HepG2 (cell line): ENCODE data around the gene ERMARD. TPM values are rescaled to one million over a fixed set of nuclear protein-coding genes. Genes with fewer than 3 reads are reported as not detected.

Experiments
- ATAC-seq: fragments of 200-7000 bp; cut with Tn5 transposase; 3 replicates; pipeline ENCODE4 v1.9.1; 2020; ENCODE audit warnings: mild to moderate bottlenecking, moderate library complexity
- BruUV-seq: library from RNA; stranded (reverse); fragments of 400-500 nt; replicated peaks from 2 replicates; lab custom pipeline; 2021; lab: Mats Ljungman, UMichigan
- CTCF ChIA-PET: fragments of 300-600 bp; formaldehyde crosslinking; extraction: SDS; loops from one replicate; lab custom pipeline; 2021; ENCODE audit warnings: low total read pairs, inconsistent platforms, low intra/inter-chr PET ratio; lab: Yijun Ruan, JAX
- POLR2A ChIA-PET: fragments of 350-600 bp; sonication (Branson Sonifier 250); formaldehyde crosslinking; loops from one replicate; lab custom pipeline; 2020; ENCODE audit warnings: antibody characterized with exemption, inconsistent platforms; lab: Yijun Ruan, JAX
- DNase-seq: peaks from one replicate; pipeline ENCODE4 v3.0.0-alpha.2; 2015; ENCODE audit warnings: low spot score
- FAIRE-seq: peaks from 3 replicates; lab custom pipeline; 2011; peaks lifted over from hg19 to GRCh38; lab: Jason Lieb, UNC
- H2AFZ ChIP-seq: one replicate; pipeline ENCODE4 v1.6.1; 2011; ENCODE audit warnings: low read length, inconsistent platforms
- H3K27ac ChIP-seq: fragments of 300-600 bp; 3 replicates; pipeline ENCODE4 v1.8.0; 2011; ENCODE audit warnings: mixed run types, mild to moderate bottlenecking, mixed read lengths, low read length, inconsistent platforms; ENCODE audit not compliant: insufficient read depth; ENCODE audit errors: extremely low read length
- H3K27me3 ChIP-seq, 2 experiments: fragments of 200-600 bp in 1 of 2; 2 replicates in 1 of 2; 3 replicates in 1 of 2; pipeline versions ENCODE4 v1.6.0 to v1.8.0; 2011; ENCODE audit warnings: low read length in 2 of 2, mild to moderate bottlenecking in 2 of 2, moderate library complexity in 2 of 2, inconsistent platforms in 1 of 2; ENCODE audit not compliant: insufficient read depth in 2 of 2, control insufficient read depth in 1 of 2
- H3K36me3 ChIP-seq, 2 experiments: fragments of 200-600 bp in 1 of 2; replicated peaks in 1 of 2; 2 replicates in 1 of 2; 3 replicates in 1 of 2; pipeline versions ENCODE4 v1.5.1 to v1.8.0; 2011; ENCODE audit warnings: low read length in 2 of 2, inconsistent platforms in 1 of 2; ENCODE audit not compliant: insufficient read depth in 2 of 2, control insufficient read depth in 1 of 2
- H3K4me1 ChIP-seq: 2 replicates; pipeline ENCODE4 v1.5.1; 2012; ENCODE audit warnings: low read length, inconsistent platforms; ENCODE audit not compliant: insufficient read depth
- H3K4me2 ChIP-seq: 2 replicates; pipeline ENCODE4 v1.6.0; 2011; ENCODE audit warnings: low read depth, low read length, inconsistent platforms
- H3K4me3 ChIP-seq, 3 experiments: fragments of 200-600 bp in 1 of 3; sonication (generic), shearing (Covaris generic) in 1 of 3; replicated peaks in 1 of 3; 2 replicates each; pipeline ENCODE4 v1.5.1; 2011 to 2016; ENCODE audit warnings: low read length in 3 of 3, inconsistent platforms in 2 of 3, low read depth in 2 of 3, mild to moderate bottlenecking in 2 of 3, control low read depth in 1 of 3, mixed read lengths in 1 of 3; ENCODE audit not compliant: insufficient read depth in 1 of 3
- H3K79me2 ChIP-seq: one replicate; pipeline ENCODE4 v1.6.1; 2011; ENCODE audit warnings: low read length, inconsistent platforms; ENCODE audit not compliant: insufficient read depth
- H3K9ac ChIP-seq: 2 replicates; pipeline ENCODE4 v1.6.0; 2011; ENCODE audit warnings: mild to moderate bottlenecking, low read depth, low read length, inconsistent platforms; ENCODE audit not compliant: insufficient read depth
- H3K9me3 ChIP-seq: 2 replicates; pipeline ENCODE4 v1.5.1; 2012; ENCODE audit warnings: mild to moderate bottlenecking, low read length
- H4K20me1 ChIP-seq: 2 replicates; pipeline ENCODE4 v1.6.0; 2011; ENCODE audit warnings: inconsistent platforms, mild to moderate bottlenecking, low read length, moderate library complexity; ENCODE audit not compliant: insufficient read depth
- CEBPB ChIP-seq: IDR thresholded peaks from 2 replicates; pipeline ENCODE4 v1.6.1; 2011; ENCODE audit warnings: low read depth, low read length, improper control_type of control experiment, borderline replicate concordance
- CTCF ChIP-seq: sonication (generic); formaldehyde crosslinking; IDR thresholded peaks from 2 replicates; pipeline ENCODE4 v1.5.0; 2020; ENCODE audit warnings: mild to moderate bottlenecking, missing genetic modification reagents, moderate library complexity
- MTF2 ChIP-seq: sonication (generic); formaldehyde crosslinking; IDR thresholded peaks from 2 replicates; pipeline ENCODE4 v1.5.0; 2020; ENCODE audit warnings: missing genetic modification reagents, borderline replicate concordance
- PRDM10 ChIP-seq: sonication (generic); formaldehyde crosslinking; IDR thresholded peaks from 2 replicates; pipeline ENCODE4 v1.4.0; 2020; ENCODE audit warnings: low read depth, missing genetic modification reagents
- ZSCAN20 ChIP-seq: sonication (generic); formaldehyde crosslinking; IDR thresholded peaks from 2 replicates; pipeline ENCODE4 v1.4.0; 2020; ENCODE audit warnings: missing genetic modification reagents, mild to moderate bottlenecking, borderline replicate concordance
- WGBS: methylation state at CpG from one replicate; pipeline ENCODE4 v1.1.6; 2017; ENCODE audit warnings: low lambda C conversion rate; 5-methylcytosine and 5-hydroxymethylcytosine counted together
- in situ Hi-C: cut with HindIII; loops from 2 replicates; pipeline ENCODE4 v1.10.0; 2017; ENCODE audit warnings: low pct_unique_long_range_greater_than_20kb; ENCODE audit not compliant: extremely low pct_ligation_motif_present
- intact Hi-C: fragments of 100-400 bp; cut with micrococcal nuclease; formaldehyde crosslinking; loops from one replicate; pipeline ENCODE4 v1.10.0; 2022; ENCODE audit not compliant: unreplicated experiment
- polyA plus RNA-seq, 8 experiments: library from polyadenylated mRNA; depleted of rRNA in 3 of 8; stranded (reverse) in 7 of 8; unstranded in 1 of 8; fragments of >200 nt; fragmentation: Illumina TruSeq in 4 of 8; extraction: Trizol in 4 of 8; gene quantifications; 2 replicates each; pipeline versions ENCODE4 v1.2.1 to v1.2.3, GENCODE V29; 2011 to 2016; ENCODE audit warnings: low read depth in 4 of 8, missing spikeins in 1 of 8, mixed read lengths in 1 of 8; ENCODE audit not compliant: insufficient read depth in 1 of 8
- total RNA-seq, 5 experiments: library from RNA; depleted of rRNA; stranded (reverse); fragments of >200 nt; fragmentation: Illumina TruSeq; extraction: Trizol; gene quantifications; 2 replicates each; pipeline ENCODE4 v1.2.3, GENCODE V29; 2016; ENCODE audit warnings: low read depth in 1 of 5

ERMARD gene
- total and polyA plus RNA-seq, 2 of the 13 experiments (the other 11 are each of a cell fraction or from before 2014, with no cell fraction given): 8.8 to 10.7 TPM

GRCh38 chr6:169795196-169795595 lies 43.8 kb downstream of the ERMARD start:
- no peaks in the 10 kb centered on the region for H3K9me3 ChIP-seq
- ChIA-PET POLR2A (interaction anchor here (1.1 to 2.9 kb wide), 3 partner anchors 9 to 70 kb away, joined by 5 to 8 read pairs (median 5); no protein-coding TSS in a partner anchor), CTCF (no interaction called here)
- no peak overlapping the region for H3K4me3 ChIP-seq
- no peak overlapping the region for H3K27ac ChIP-seq
- H4K20me1 ChIP-seq: no peaks in the 10 kb centered on the region
- no peak overlapping the region for H3K9ac ChIP-seq
- peak overlapping the region; percentile 22 for H3K4me2 ChIP-seq
- ATAC-seq (no peak), FAIRE-seq (no peak), DNase-seq (no peak)
- peaks cover 28% of the 10 kb centered on the region for H3K79me2 ChIP-seq
- in situ Hi-C loops (no loop called here), intact Hi-C loops (loop anchor here (5.0 kb wide), 1 partner anchor 737 kb away; no protein-coding TSS in a partner anchor)
- H3K4me1 ChIP-seq: peaks cover 85% of the 10 kb centered on the region
- no peak overlapping the region for H2AFZ ChIP-seq
- TF ChIP-seq MTF2 (CRISPR knock-in tag) (no peak), CEBPB (0 out of 2 replicates have a peak, but pooled peaks have one; percentile 14), CTCF (CRISPR knock-in tag) (0 out of 2 replicates have a peak, but pooled peaks have one; percentile 21), PRDM10 (peak; percentile 83), ZSCAN20 (CRISPR knock-in tag) (no peak)
- BruUV-seq: no TSS peak
- no peaks in the 10 kb centered on the region for H3K36me3 ChIP-seq
- H3K27me3 ChIP-seq: no peaks in the 10 kb centered on the region
- WGBS: 49% methylated on average over 2 of the region's 2 CpGs
